Omental fat pad (tissue), 4 donors: Measurements from ENCODE around the gene LRRIQ1. TPM values are rescaled to one million over a fixed set of nuclear protein-coding genes. Genes with fewer than 3 reads are reported as not detected.

Source experiments
- ATAC-seq: fragments of 150-250 bp; one replicate; pipeline ENCODE4 v1.9.1; 2016; ENCODE audit warnings: mild to moderate bottlenecking, moderate library complexity; ENCODE audit not compliant: low FRiP score
- DNase-seq: peaks from one replicate; pipeline ENCODE4 v3.0.0-alpha.2; 2019; ENCODE audit warnings: low spot score
- total RNA-seq, 4 donors: library from RNA; depleted of rRNA; stranded (reverse); fragments of >200 nt; gene quantifications; one replicate each; pipeline ENCODE4 v1.1.0, GENCODE V29; 2016
- TF ChIP-seq, protein P1 (sequence below), 3 donors: fragments of 450-650 bp; IDR thresholded peaks; one replicate each; pipeline ENCODE4 v1.5.1; 2016 to 2017; ENCODE audit warnings: antibody characterized with exemption in 3 of 3, mild to moderate bottlenecking in 3 of 3, moderate library complexity in 2 of 3

Gene LRRIQ1
- total RNA-seq, 4 donors from 2014 or later = 0.13 to 1.4 TPM; not detected in 2

DNA sequence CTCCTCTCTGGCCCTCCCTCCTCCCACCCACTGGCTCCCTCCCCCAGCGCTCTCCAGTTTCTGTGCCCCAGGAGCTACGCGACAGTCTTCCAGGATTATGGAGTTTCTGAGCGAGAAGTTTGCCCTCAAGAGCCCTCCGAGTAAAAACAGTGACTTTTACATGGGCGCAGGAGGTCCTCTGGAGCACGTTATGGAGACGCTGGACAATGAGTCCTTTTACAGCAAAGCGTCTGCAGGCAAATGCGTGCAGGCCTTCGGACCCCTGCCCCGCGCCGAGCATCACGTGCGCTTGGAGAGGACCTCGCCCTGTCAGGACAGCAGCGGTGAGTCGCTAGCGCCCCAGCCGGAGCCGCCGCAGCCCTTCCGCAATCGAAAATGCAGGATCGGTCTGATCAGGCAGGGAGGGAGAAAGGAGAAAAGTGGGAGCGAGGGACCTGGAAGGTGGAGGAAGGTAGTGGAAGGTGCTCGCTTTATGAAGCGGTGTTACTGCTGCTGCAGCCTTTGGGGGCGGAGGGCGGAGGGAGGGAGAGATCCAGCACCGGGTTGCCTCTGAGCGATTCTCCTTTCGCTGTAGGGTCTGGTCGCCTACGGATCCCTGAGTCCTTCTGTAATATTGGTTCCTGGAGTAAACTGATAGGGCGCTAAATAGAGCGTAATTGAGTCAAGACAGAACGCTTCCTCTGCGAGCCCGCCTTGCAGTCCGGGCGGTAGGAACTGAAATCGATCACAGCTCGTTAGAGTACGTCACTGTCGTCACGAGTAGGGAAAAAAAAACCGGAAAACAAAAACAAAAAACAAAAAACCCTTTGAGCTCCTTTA, 244.2 kb downstream of the LRRIQ1 start, which contains the start of gene ALX1:
ALX1 (plus strand) TSS at position 56 of the 819 bp plus-strand sequence; CDS start at position 98, 42 bp downstream.
- TF ChIP-seq, protein P1, sequence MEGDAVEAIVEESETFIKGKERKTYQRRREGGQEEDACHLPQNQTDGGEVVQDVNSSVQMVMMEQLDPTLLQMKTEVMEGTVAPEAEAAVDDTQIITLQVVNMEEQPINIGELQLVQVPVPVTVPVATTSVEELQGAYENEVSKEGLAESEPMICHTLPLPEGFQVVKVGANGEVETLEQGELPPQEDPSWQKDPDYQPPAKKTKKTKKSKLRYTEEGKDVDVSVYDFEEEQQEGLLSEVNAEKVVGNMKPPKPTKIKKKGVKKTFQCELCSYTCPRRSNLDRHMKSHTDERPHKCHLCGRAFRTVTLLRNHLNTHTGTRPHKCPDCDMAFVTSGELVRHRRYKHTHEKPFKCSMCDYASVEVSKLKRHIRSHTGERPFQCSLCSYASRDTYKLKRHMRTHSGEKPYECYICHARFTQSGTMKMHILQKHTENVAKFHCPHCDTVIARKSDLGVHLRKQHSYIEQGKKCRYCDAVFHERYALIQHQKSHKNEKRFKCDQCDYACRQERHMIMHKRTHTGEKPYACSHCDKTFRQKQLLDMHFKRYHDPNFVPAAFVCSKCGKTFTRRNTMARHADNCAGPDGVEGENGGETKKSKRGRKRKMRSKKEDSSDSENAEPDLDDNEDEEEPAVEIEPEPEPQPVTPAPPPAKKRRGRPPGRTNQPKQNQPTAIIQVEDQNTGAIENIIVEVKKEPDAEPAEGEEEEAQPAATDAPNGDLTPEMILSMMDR (IDR thresholded peaks at IDR 0.05) = no peak
- no peak for ATAC-seq
- no peak for DNase-seq

DNA sequence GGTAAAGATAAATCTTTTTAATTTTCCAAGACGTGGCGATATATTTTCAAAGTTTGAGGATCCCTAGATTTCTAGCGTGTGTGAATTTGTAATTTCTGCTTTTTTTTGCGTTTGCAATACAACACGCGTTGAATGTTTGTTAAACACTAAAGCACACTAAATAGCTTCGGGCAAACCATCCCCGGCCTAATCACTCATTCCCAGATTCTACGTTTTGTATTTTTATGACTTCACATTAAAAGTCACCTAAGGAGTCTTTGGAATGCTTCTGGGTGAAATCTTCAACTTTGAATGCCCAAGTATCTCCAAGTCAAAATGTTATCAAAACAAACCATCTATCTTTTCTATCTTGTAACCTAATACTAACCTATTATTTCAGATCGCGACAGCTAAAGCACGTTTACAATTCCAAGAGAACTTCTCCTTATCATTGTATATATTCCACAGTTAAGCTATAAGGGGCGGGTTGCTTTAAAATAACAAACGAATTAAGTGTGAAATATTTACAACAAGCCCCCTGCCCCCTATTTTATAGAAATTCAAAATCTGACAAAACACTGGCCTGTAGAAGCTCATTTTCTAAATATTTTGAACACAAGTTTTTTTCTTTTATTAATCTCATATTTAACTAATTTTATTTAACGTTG, 245.0 kb downstream of the LRRIQ1 start:
- no peak for ATAC-seq
- TF ChIP-seq, protein P1 (IDR thresholded peaks at IDR 0.05) = no peak
- no peak for DNase-seq

DNA sequence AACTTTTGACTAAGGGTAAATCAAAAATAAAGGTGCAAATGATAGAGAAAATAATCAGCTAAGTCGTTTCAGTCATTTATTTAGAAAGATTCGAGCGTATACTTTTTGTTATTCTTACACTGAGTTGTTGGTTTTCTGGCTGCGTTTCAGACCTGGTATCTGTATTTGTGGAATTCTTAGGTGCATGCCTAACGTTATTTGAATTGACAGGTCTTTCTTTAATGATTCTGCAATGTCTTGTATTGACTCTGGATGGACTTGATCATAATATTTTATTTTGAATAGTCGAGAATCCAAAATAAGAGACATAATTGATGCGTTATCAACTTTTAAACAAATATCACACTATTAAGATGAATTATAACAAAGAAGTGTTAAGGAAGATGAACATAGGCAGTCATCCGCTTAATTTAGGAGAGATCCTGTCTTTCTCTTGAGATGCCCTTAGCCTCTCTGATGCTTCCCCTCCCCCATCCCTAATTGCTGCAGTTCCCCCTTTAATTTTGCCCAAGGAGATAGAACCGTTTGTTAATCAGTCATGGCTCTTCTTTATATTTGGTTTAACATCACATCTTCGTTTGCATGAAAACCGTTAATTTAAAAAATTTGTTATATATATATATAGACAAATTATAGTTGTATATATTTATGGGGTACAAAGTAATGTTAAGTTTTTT, 245.6 kb downstream of the LRRIQ1 start:
- TF ChIP-seq, protein P1 (IDR thresholded peaks at IDR 0.05) = no peak
- ATAC-seq (no peak), DNase-seq (no peak)

DNA sequence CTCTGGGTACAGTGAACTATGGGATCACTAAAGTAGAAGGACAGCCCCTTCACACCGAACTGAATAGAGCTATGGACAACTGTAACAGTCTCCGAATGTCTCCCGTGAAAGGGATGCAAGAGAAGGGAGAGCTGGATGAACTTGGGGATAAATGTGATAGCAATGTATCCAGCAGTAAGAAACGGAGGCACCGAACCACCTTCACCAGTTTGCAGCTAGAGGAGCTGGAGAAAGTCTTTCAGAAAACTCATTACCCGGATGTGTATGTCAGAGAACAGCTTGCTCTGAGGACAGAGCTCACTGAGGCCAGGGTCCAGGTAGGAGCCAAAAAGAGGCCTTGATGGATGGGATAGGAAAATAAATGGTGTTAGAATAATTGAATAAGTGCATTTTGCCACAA, 247.4 kb downstream of the LRRIQ1 start:
- TF ChIP-seq, protein P1 (IDR thresholded peaks at IDR 0.05) = no peak
- ATAC-seq (no peak), DNase-seq (no peak)

Other genes with a start within 250 kb of the LRRIQ1 start
- gene SLC6A15, start 123.6 kb upstream of the LRRIQ1 start, total RNA-seq = under 1 TPM in 1 of 4 donors, not detected in 3; 0.95 TPM
- 1 to 10 TPM in 1 of 4 donors, not detected in 3; 2.7 TPM for gene TSPAN19, start 74 bp upstream of the LRRIQ1 start, total RNA-seq
- not detected for gene ALX1, start 243.9 kb downstream of the LRRIQ1 start, total RNA-seq